ENCODE data around the gene XXYLT1. TPM values are rescaled to one million over a fixed set of nuclear protein-coding genes. Genes with fewer than 3 reads are reported as not detected.
A peak's percentile ranks its signal among the peaks of the same experiment; 100 is the strongest.

Gene XXYLT1
- total and polyA plus RNA-seq, 9 of the 15 experiments (the other 6 are each of a cell fraction or from before 2014, with no cell fraction given) = 1.9 to 18.9 (median 15.0) TPM

DNA sequence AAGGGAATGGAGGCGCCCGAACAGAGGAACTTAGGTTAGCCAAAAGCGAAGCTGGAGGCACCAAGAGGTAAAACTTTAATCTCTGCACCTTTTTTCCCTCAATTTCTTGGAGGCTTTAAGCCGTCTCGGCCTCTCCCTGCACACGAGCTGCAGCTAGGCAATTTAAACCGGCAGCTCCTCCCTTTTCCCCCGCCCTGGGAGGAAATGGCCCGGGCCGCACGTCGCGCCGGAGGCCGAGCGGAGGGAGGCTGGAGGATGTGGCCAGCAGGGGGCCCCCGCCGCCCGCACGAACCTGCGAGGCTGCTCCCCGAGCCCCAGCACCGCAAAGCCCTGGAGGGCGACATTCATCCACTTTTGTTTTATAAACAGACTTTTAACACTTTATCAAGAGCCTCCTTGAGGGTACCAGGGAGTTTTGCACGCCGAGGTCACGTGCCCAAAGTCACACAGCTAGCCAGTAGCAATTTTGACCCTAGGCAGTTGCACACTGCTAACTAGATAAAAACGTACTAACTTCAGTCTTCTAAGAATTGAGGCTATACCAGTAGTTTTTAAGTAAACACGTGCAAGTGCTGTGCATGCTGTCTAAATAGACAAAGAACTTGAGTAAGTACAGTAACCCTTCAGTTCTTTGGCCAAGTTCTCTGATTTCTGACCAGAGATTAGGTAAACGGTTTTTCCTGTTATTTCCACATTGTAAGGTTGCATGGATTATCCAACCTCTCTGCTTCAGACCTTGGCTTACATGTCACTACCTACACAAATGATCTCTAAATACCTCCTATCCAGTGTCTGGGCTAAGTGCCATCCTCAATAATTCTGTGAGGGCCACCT lies 668 bp upstream of the XXYLT1 start (continued):
- TF ChIP-seq, protein P1, sequence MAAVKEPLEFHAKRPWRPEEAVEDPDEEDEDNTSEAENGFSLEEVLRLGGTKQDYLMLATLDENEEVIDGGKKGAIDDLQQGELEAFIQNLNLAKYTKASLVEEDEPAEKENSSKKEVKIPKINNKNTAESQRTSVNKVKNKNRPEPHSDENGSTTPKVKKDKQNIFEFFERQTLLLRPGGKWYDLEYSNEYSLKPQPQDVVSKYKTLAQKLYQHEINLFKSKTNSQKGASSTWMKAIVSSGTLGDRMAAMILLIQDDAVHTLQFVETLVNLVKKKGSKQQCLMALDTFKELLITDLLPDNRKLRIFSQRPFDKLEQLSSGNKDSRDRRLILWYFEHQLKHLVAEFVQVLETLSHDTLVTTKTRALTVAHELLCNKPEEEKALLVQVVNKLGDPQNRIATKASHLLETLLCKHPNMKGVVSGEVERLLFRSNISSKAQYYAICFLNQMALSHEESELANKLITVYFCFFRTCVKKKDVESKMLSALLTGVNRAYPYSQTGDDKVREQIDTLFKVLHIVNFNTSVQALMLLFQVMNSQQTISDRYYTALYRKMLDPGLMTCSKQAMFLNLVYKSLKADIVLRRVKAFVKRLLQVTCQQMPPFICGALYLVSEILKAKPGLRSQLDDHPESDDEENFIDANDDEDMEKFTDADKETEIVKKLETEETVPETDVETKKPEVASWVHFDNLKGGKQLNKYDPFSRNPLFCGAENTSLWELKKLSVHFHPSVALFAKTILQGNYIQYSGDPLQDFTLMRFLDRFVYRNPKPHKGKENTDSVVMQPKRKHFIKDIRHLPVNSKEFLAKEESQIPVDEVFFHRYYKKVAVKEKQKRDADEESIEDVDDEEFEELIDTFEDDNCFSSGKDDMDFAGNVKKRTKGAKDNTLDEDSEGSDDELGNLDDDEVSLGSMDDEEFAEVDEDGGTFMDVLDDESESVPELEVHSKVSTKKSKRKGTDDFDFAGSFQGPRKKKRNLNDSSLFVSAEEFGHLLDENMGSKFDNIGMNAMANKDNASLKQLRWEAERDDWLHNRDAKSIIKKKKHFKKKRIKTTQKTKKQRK (IDR thresholded peaks at IDR 0.05; ENCODE audit: borderline replicate concordance, low read depth, low read length) = no peak
- TF ChIP-seq, protein P2, sequence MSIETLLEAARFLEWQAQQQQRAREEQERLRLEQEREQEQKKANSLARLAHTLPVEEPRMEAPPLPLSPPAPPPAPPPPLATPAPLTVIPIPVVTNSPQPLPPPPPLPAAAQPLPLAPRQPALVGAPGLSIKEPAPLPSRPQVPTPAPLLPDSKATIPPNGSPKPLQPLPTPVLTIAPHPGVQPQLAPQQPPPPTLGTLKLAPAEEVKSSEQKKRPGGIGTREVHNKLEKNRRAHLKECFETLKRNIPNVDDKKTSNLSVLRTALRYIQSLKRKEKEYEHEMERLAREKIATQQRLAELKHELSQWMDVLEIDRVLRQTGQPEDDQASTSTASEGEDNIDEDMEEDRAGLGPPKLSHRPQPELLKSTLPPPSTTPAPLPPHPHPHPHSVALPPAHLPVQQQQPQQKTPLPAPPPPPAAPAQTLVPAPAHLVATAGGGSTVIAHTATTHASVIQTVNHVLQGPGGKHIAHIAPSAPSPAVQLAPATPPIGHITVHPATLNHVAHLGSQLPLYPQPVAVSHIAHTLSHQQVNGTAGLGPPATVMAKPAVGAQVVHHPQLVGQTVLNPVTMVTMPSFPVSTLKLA (conservative IDR thresholded peaks at IDR 0.05) = peak; percentile 78 to 86
- TF ChIP-seq, protein P3, sequence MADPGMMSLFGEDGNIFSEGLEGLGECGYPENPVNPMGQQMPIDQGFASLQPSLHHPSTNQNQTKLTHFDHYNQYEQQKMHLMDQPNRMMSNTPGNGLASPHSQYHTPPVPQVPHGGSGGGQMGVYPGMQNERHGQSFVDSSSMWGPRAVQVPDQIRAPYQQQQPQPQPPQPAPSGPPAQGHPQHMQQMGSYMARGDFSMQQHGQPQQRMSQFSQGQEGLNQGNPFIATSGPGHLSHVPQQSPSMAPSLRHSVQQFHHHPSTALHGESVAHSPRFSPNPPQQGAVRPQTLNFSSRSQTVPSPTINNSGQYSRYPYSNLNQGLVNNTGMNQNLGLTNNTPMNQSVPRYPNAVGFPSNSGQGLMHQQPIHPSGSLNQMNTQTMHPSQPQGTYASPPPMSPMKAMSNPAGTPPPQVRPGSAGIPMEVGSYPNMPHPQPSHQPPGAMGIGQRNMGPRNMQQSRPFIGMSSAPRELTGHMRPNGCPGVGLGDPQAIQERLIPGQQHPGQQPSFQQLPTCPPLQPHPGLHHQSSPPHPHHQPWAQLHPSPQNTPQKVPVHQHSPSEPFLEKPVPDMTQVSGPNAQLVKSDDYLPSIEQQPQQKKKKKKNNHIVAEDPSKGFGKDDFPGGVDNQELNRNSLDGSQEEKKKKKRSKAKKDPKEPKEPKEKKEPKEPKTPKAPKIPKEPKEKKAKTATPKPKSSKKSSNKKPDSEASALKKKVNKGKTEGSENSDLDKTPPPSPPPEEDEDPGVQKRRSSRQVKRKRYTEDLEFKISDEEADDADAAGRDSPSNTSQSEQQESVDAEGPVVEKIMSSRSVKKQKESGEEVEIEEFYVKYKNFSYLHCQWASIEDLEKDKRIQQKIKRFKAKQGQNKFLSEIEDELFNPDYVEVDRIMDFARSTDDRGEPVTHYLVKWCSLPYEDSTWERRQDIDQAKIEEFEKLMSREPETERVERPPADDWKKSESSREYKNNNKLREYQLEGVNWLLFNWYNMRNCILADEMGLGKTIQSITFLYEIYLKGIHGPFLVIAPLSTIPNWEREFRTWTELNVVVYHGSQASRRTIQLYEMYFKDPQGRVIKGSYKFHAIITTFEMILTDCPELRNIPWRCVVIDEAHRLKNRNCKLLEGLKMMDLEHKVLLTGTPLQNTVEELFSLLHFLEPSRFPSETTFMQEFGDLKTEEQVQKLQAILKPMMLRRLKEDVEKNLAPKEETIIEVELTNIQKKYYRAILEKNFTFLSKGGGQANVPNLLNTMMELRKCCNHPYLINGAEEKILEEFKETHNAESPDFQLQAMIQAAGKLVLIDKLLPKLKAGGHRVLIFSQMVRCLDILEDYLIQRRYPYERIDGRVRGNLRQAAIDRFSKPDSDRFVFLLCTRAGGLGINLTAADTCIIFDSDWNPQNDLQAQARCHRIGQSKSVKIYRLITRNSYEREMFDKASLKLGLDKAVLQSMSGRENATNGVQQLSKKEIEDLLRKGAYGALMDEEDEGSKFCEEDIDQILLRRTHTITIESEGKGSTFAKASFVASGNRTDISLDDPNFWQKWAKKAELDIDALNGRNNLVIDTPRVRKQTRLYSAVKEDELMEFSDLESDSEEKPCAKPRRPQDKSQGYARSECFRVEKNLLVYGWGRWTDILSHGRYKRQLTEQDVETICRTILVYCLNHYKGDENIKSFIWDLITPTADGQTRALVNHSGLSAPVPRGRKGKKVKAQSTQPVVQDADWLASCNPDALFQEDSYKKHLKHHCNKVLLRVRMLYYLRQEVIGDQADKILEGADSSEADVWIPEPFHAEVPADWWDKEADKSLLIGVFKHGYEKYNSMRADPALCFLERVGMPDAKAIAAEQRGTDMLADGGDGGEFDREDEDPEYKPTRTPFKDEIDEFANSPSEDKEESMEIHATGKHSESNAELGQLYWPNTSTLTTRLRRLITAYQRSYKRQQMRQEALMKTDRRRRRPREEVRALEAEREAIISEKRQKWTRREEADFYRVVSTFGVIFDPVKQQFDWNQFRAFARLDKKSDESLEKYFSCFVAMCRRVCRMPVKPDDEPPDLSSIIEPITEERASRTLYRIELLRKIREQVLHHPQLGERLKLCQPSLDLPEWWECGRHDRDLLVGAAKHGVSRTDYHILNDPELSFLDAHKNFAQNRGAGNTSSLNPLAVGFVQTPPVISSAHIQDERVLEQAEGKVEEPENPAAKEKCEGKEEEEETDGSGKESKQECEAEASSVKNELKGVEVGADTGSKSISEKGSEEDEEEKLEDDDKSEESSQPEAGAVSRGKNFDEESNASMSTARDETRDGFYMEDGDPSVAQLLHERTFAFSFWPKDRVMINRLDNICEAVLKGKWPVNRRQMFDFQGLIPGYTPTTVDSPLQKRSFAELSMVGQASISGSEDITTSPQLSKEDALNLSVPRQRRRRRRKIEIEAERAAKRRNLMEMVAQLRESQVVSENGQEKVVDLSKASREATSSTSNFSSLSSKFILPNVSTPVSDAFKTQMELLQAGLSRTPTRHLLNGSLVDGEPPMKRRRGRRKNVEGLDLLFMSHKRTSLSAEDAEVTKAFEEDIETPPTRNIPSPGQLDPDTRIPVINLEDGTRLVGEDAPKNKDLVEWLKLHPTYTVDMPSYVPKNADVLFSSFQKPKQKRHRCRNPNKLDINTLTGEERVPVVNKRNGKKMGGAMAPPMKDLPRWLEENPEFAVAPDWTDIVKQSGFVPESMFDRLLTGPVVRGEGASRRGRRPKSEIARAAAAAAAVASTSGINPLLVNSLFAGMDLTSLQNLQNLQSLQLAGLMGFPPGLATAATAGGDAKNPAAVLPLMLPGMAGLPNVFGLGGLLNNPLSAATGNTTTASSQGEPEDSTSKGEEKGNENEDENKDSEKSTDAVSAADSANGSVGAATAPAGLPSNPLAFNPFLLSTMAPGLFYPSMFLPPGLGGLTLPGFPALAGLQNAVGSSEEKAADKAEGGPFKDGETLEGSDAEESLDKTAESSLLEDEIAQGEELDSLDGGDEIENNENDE (IDR thresholded peaks at IDR 0.05; ENCODE audit: low read depth, low read length) = peak; percentile 51
- TF ChIP-seq MYC (IDR thresholded peaks at IDR 0.05; ENCODE audit: low read depth, low read length) = peak; percentile 66; the same call in 1 of the 2 replicates
- TF ChIP-seq MYC (CRISPR knock-in tag; IDR thresholded peaks at IDR 0.05; ENCODE audit: borderline replicate concordance, low read depth) = peak; percentile 43
- TF ChIP-seq POLR3A (IDR thresholded peaks at IDR 0.05; ENCODE audit: borderline replicate concordance, extremely low read depth, insufficient read depth, insufficient read length) = no peak
- TF ChIP-seq TBL1XR1 (IDR thresholded peaks at IDR 0.05; ENCODE audit: low read length in 2 of 2) = no peak

Data from K562 (cell line).